Epidermal melanocyte (primary cell): ENCODE data around the gene ZNHIT2.
"Not testable (repeated sequence)": the region's sequence is repeated elsewhere in the genome, so short reads cannot be mapped to it uniquely, and the experiment has no call there.

Experiments
- DNase-seq: peaks from one replicate; pipeline ENCODE4 v3.0.0; 2011; ENCODE audit warnings: low spot score; ENCODE audit not compliant: insufficient read length

The ZNHIT2 gene

GRCh38 chr11:65117206-65118096 is at the start of gene ZNHIT2:
ZNHIT2 (minus strand) TSS chr11:65117701; CDS start chr11:65117653, 48 bp downstream.
- DNase-seq = peak; percentile 93

GRCh38 chr11:65166893-65167292 is 49.4 kb upstream of the ZNHIT2 start:
- no peak for DNase-seq

DNA sequence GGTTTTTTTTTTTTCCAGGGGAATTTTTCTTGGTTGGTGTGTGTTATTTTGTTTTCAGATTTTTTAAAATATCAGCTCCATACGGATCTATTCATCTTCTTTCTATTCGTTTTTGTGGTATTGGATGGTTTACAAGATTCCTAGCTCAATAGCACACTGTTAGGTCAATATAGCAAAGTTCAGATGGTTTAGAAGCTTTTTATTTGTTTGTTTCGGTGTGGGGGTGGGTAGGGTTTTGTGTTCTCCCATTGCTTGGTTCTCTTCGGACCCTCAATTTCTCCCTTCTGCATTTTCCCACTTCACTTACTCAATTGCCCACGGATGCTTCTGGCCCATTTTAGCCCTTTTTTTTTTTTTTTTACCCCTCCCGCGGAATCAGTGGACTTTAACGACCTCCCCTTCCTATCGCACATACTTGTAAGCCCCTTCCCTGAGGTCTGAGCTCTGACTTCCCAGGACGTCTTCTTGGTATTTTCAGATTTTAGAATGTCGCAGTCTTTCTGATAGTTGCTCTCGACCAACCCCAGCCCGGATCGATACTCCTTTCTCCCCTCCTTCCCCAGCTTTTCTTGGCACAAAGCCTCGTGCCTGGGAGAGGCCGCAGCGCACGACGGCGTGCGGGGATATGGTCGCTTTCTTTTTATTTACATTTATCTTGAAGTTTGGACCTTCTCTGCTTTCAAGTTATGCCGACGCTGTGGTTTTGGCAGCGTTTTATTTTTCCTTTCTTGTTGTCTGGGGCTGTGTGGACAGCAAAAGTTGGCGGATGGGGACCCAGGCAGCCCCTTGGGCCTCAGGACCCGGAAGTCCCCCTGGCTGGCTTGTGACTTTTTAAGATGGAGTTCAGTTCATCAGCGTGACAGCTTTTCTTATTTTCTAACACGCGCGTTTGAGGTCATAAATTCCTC is 48.2 kb upstream of the ZNHIT2 start:
- no peak for DNase-seq

DNA sequence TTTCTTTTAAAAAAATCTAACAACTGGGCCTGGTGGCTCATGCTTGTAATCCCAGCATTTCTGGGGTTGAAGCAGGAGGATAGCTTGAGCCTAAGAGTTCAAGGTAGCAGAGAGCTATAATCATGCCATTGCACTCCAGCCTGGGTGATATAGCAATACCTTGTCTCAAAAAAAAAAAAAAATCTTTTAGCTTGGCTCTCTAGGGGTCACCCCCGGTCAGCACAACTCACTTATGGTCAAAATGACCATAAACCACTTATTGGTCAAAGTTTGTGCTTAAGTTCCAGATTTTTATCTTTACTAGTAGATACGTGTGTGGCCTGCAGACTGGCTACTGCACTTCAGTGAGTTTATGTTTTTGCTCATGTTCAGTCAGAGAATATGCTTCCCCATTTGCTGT is 46.2 kb upstream of the ZNHIT2 start:
- no peak for DNase-seq

- no peak for DNase-seq
These were observed 43.1 kb upstream of the ZNHIT2 start for GRCh38 chr11:65160643-65161042.

DNA sequence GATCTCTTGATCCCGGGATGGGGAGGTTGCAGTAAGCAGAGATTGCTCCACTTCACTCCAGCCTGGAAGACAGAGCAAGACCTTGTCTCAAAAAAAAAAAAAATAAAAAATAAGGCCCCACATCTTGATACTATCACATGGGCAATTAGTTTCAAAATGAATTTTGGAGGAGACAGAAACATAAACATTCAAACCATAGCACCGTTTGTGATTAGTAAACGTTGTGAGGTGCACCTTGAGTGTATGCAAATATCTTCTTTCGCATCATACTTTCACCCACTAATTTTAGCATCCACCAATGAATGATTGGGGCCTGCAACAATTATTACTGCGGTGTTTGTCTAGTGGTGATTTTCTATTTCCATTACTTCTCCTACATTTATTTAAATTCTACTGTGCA is 41.5 kb upstream of the ZNHIT2 start:
- DNase-seq = no peak

DNA sequence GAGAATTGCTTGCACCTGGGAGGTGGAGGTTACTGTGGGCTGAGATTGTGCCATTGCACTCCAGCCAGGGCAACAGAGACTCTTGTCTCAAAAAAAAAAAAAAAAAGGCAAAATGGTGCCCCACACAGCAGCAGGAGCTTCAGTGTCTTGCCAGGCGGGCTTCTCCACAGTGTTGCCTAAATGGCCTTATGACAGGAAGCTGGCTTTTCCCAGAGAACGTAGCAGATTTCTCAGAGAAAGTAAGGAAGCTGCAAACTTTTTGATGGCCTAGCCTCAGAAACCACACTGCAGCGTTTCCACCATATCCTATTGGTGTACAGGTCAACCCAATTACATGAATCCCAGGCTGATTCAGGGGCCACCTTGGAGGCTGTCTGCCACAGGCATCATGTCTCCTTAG is 39.8 kb upstream of the ZNHIT2 start:
- DNase-seq = no peak

- DNase-seq = no peak
These were observed 39.4 kb upstream of the ZNHIT2 start for GRCh38 chr11:65156926-65157325.

GRCh38 chr11:65156256-65156655 is 38.8 kb upstream of the ZNHIT2 start:
- no peak for DNase-seq

DNA sequence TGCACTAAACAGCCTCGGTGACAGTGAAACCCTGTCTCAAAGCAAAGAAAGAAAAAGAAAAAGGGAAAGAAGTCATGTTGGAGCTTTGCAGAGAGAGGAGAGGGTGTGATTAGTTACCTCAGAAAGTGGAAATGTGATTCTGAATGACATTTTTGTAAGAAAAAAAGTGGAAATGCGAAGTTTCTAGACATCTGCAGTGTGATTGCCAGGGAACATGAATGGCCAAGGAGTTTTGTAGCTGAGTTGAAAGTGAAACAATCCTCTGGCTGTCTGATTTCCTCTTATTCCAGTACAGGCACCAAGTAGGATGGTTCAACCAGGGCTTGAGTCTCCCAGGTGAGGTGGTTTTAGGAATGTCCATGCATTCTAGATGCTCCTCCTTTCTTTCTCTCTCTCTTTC is 34.6 kb upstream of the ZNHIT2 start:
- no peak for DNase-seq

DNA sequence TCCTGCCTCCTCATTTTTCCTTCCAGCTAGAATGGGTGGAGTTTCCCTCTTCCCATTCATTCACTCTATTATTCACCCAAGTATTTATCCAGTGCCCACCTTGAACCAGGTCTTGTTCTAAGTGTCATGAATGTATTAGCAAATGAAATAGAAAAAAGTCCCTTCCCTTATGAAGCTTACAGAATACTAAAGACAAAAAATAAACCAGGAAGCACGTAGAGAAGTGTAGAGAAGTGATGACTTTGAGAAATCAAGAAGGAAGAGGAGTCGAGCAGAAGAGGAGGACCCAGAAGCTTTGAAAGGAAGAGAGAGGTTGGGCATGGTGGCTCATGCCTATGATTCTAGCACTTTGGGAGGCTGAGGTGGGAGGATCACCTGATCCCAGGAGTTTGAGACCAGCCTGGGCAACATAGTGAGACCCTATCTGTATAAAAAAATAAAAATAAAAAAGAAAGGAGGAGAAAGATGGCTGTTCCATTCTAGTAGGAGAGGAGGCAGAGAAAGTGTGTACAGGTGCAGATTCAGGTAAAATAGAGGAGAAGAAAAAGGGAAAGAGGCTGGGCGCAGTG is 33.9 kb upstream of the ZNHIT2 start:
- DNase-seq = no peak

- peak; percentile 35 for DNase-seq
These were observed 33.2 kb upstream of the ZNHIT2 start for GRCh38 chr11:65150509-65151299.

- DNase-seq = not testable (repeated sequence)
These were observed 32.6 kb upstream of the ZNHIT2 start for GRCh38 chr11:65150131-65150508.

GRCh38 chr11:65148657-65149056 is 31.2 kb upstream of the ZNHIT2 start:
- no peak for DNase-seq

DNA sequence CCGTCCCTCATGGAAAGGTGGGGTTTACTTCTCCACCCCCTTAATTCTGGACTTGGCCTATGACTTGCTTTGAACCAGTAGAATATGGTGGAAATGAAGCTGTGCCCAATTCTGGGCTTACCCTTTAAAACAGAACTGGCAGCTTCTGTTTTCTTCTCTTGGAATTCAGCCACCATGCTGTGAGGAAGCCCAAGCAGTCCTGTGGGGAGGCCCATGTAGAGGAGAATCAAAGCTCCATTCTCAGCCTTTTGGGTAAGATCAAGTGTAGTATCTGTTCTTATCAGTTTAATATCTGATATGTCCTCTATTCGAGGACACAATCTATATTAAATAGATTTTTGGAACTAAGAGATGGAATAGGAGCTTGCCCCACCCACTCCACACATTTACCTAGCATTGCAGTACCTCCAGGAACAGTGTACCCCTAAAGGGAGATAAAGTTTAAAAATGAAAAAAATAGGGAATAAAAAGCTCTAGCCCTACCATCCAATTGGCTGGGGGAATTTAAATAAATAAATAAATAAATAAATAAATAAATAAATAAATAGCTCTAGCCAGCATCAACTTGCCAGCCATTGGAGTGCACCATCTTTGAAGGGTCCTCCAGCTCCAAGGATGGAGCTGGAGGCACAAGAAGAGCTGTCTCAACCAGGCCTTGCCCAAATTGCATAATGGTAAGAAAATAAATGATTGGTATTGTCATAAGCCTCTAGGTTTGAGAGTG is 30.0 kb upstream of the ZNHIT2 start:
- no peak for DNase-seq

- no peak for DNase-seq
These were observed 24.5 kb upstream of the ZNHIT2 start for GRCh38 chr11:65141896-65142494.

- DNase-seq = no peak
These were observed 19.1 kb upstream of the ZNHIT2 start for GRCh38 chr11:65136515-65137096.

GRCh38 chr11:65135633-65136145 is 18.2 kb upstream of the ZNHIT2 start:
- no peak for DNase-seq

DNA sequence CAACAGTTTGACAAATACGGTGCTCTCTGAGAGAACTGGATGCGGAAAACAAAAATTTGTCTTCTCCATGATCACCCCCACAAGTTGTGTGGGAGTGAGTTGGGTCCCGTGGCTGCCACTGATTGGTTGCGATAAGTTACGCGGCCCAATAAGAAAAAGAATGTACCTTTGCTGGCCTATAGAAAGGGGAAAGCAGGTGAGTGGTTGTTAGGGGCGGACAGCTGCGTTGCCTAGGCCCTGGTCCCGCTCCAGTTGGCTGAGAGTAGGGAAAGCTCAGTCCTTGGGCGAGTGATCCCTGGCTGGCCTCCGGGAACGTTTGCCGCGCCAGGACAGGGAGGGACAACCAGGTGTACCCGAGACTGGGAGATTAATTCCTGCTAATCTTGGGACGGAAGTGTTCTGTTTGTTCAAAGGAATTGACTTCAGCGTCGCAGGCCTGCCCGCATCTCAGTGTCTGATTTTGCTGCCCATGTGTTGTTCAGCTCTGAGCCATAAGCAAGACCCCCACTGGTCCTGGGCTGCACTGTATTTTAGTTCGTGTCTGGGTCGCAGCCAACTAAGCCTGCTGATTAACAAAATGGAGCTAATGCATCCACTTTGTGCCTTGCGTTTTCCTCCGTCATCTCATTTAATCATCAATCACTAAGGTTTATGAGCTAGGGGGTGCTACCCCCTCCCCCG is 17.6 kb upstream of the ZNHIT2 start:
- DNase-seq = peak; percentile 98
